ENCODE measurements around the gene SIL1. TPM values are rescaled to one million over a fixed set of nuclear protein-coding genes. Genes with fewer than 3 reads are reported as not detected.

The SIL1 gene
- total and polyA plus RNA-seq, 2 of the 4 experiments (the other 2 are of a cell fraction): 56.1 to 66.0 TPM

GRCh38 chr5:139190125-139190524, 8.0 kb downstream of the SIL1 start:
- no peak overlapping the region for H2AK5ac ChIP-seq (ENCODE audit: low read depth, low read length)
- 0 out of 3 replicates have a peak overlapping the region, but pooled peaks have one; percentile 16 for H2BK15ac ChIP-seq (ENCODE audit: low read depth, low read length)
- H4K5ac ChIP-seq (ENCODE audit: low read depth, low read length): peak overlapping the region; percentile 93
- peak overlapping the region; percentile 52; the same call in 1 of the 2 replicates for H3K4me2 ChIP-seq (ENCODE audit: low read depth, low read length)
- no peak for TF ChIP-seq CTCF (conservative IDR thresholded peaks at IDR 0.05; ENCODE audit: low read depth, low read length)
- TF ChIP-seq SMC3 (IDR thresholded peaks at IDR 0.05; ENCODE audit: low read depth, low read length): no peak
- TF ChIP-seq CHD1 (IDR thresholded peaks at IDR 0.05; ENCODE audit: low read depth, low read length): no peak
- TF ChIP-seq MAFK (IDR thresholded peaks at IDR 0.05; ENCODE audit: low read depth, low read length): peak; percentile 55
- TF ChIP-seq BHLHE40 (IDR thresholded peaks at IDR 0.05; ENCODE audit: low read depth, low read length): no peak
- TF ChIP-seq USF2 (IDR thresholded peaks at IDR 0.05; ENCODE audit: low read depth, low read length): no peak
- no peak for TF ChIP-seq MAZ (IDR thresholded peaks at IDR 0.05; ENCODE audit: borderline replicate concordance, low read depth, low read length)
- TF ChIP-seq ELK1 (IDR thresholded peaks at IDR 0.05; ENCODE audit: borderline replicate concordance, low read depth, low read length): no peak
- TF ChIP-seq RCOR1 (IDR thresholded peaks at IDR 0.05; ENCODE audit: insufficient replicate concordance, low read length): no peak
- peak; percentile 67; the same call in 1 of the 2 replicates for TF ChIP-seq CEBPB (IDR thresholded peaks at IDR 0.05; ENCODE audit: low read depth, low read length)
- no peak for TF ChIP-seq POLR2A (IDR thresholded peaks at IDR 0.05; ENCODE audit: low read depth, low read length)
- TF ChIP-seq FOS (IDR thresholded peaks at IDR 0.05; ENCODE audit: low read depth, low read length): no peak
- peak; percentile 64; the same call in 1 of the 2 replicates for TF ChIP-seq MXI1 (IDR thresholded peaks at IDR 0.05; ENCODE audit: borderline replicate concordance, low read depth, low read length)
- TF ChIP-seq NFE2L2 (IDR thresholded peaks at IDR 0.05; ENCODE audit: low read depth, low read length): no peak
- no peaks in the 10 kb centered on the region for H4K20me1 ChIP-seq (ENCODE audit: insufficient read depth, low read length)
- H3K27ac ChIP-seq (ENCODE audit: insufficient read depth, low read length): peak overlapping the region; percentile 99; the same call in 1 of the 2 replicates
- peaks cover 23% of the 10 kb centered on the region for H3K4me1 ChIP-seq (ENCODE audit: control insufficient read depth, insufficient read depth, low read length)
- no CpG with 5 or more reads among the region's 3 CpGs for WGBS, 2 experiments (ENCODE audit: extremely low coverage in 2 of 2, insufficient read length in 1 of 2)
- DNase-seq (peak; percentile 95), ATAC-seq (ENCODE audit: low read depth) (peak; percentile 76)
- in situ Hi-C loops (cut with MboI; ENCODE audit: low sequenced_read_pairs): no loop called here
- H4K8ac ChIP-seq (ENCODE audit: low read depth in 2 of 2, low read length in 2 of 2): peak overlapping the region; percentile 2 to 46; a peak in 2 of 4 replicates
- H3K79me1 ChIP-seq (ENCODE audit: low read depth in 1 of 2, low read length in 2 of 2): peaks cover 22 to 53% of the 10 kb centered on the region in 2 experiments
- peak overlapping the region; percentile 11 for H3K56ac ChIP-seq (ENCODE audit: extremely low read depth, insufficient read depth, low read length)
- no peak overlapping the region for H3K4me3 ChIP-seq (ENCODE audit: insufficient read depth, low read depth, low read length)
- H2BK120ac ChIP-seq (ENCODE audit: low read depth, low read length): peak overlapping the region; percentile 56; the same call in 1 of the 2 replicates
- H3K14ac ChIP-seq (replicated peaks; ENCODE audit: low read depth, low read length): peak overlapping the region; percentile 47
- ChIA-PET CTCF (no interaction called here), POLR2A (ENCODE audit: unreplicated experiment) (no interaction called here)
- peak overlapping the region; percentile 58 for H3K4ac ChIP-seq (ENCODE audit: low read depth, low read length)
- no peaks in the 10 kb centered on the region for H3K27me3 ChIP-seq (ENCODE audit: control insufficient read depth, insufficient read depth, low read length)
- H3K9ac ChIP-seq (ENCODE audit: low read depth, low read length): peak overlapping the region; percentile 73
- peak overlapping the region; percentile 84 for H3K18ac ChIP-seq (ENCODE audit: low read depth, low read length)
- H3K36me3 ChIP-seq (ENCODE audit: control insufficient read depth, insufficient read depth, low read length): no peaks in the 10 kb centered on the region
- intact Hi-C loops (cut with micrococcal nuclease): no loop called here
- no peak overlapping the region for H2AK9ac ChIP-seq (replicated peaks; ENCODE audit: low read depth, low read length, poor library complexity)
- no TSS peak for BruUV-seq (replicated peaks)
- peak overlapping the region; percentile 17; the same call in 1 of the 2 replicates for H2BK20ac ChIP-seq (ENCODE audit: low read depth, low read length)
- H3K9me1 ChIP-seq (ENCODE audit: insufficient read depth, low read length): peaks cover 14% of the 10 kb centered on the region
- H3K23ac ChIP-seq (ENCODE audit: low read depth, low read length): no peak overlapping the region
- peak overlapping the region; percentile 93 for H2BK5ac ChIP-seq (ENCODE audit: low read depth, low read length, poor library complexity, severe bottlenecking)
- no peak overlapping the region for H4K91ac ChIP-seq (ENCODE audit: insufficient read depth, low read depth, low read length)
- no peaks in the 10 kb centered on the region for H3K9me3 ChIP-seq (ENCODE audit: control insufficient read depth, insufficient read depth, low read length)
- dilution Hi-C loops (cut with HindIII; ENCODE audit: low sequenced_read_pairs, unreplicated experiment): no loop called here
- H2AFZ ChIP-seq (replicated peaks; ENCODE audit: low read length, poor library complexity): no peak overlapping the region
